ENCODE results near the gene RXRA.

GRCh38 chr9:134315716-134316448 is 10.4 kb upstream of the RXRA start:
- TF ChIP-seq FOXM1 (IDR thresholded peaks at IDR 0.05; ENCODE audit: borderline replicate concordance) (no peak), FOXK2 (IDR thresholded peaks at IDR 0.05) (no peak), BHLHE40 (IDR thresholded peaks at IDR 0.05; ENCODE audit: borderline replicate concordance) (no peak), L3MBTL2 (conservative IDR thresholded peaks at IDR 0.05) (no peak), FOXA1 (IDR thresholded peaks at IDR 0.05) (no peak), ZNF384 (IDR thresholded peaks at IDR 0.05) (no peak), HDGF (IDR thresholded peaks at IDR 0.05; ENCODE audit: borderline replicate concordance) (no peak)
